Keratinocyte (primary cell): ENCODE results near the gene MFSD1. TPM values are rescaled to one million over a fixed set of nuclear protein-coding genes. Genes with fewer than 3 reads are reported as not detected.

Experiments used
- DNase-seq: peaks from one replicate; pipeline ENCODE4 v3.0.0-alpha.2; 2011; ENCODE audit warnings: low read depth, missing footprints, low spot score
- FAIRE-seq: peaks from 2 replicates; lab custom pipeline; 2011; peaks lifted over from hg19 to GRCh38; lab: Jason Lieb, UNC
- H2AFZ ChIP-seq: 2 replicates; pipeline ENCODE4 v1.6.0; 2012; ENCODE audit warnings: low read length, control low read depth, inconsistent platforms; ENCODE audit not compliant: control insufficient read depth
- H3K27ac ChIP-seq: 2 replicates; pipeline ENCODE4 v1.5.1; 2011; ENCODE audit warnings: low read length; ENCODE audit not compliant: control insufficient read depth, insufficient read depth
- H3K27me3 ChIP-seq: 3 replicates; pipeline ENCODE4 v1.6.0; 2011; ENCODE audit warnings: low read length; ENCODE audit not compliant: control insufficient read depth, insufficient read depth; ENCODE audit errors: extremely low read depth
- H3K36me3 ChIP-seq, 2 experiments: 2 replicates in 1 of 2; 3 replicates in 1 of 2; pipeline ENCODE4 v1.5.1; 2011; ENCODE audit warnings: low read length in 2 of 2, mild to moderate bottlenecking in 1 of 2; ENCODE audit not compliant: control insufficient read depth in 2 of 2, insufficient read depth in 2 of 2; ENCODE audit errors: extremely low read depth in 1 of 2
- H3K4me1 ChIP-seq: 3 replicates; pipeline ENCODE4 v1.5.1; 2011; ENCODE audit warnings: low read length; ENCODE audit not compliant: control insufficient read depth, insufficient read depth; ENCODE audit errors: extremely low read depth
- H3K4me2 ChIP-seq: 3 replicates; pipeline ENCODE4 v1.6.0; 2011; ENCODE audit warnings: low read depth, low read length; ENCODE audit not compliant: control insufficient read depth, insufficient read depth; ENCODE audit errors: extremely low read depth
- H3K4me3 ChIP-seq, 3 experiments: fragments of 200-600 bp in 1 of 3; sonication (generic) in 1 of 3; 2 replicates in 2 of 3; 3 replicates in 1 of 3; pipeline ENCODE4 v1.5.1; 2011 to 2016; ENCODE audit warnings: low read length in 3 of 3, mild to moderate bottlenecking in 3 of 3, control low read depth in 2 of 3, inconsistent platforms in 1 of 3, low read depth in 1 of 3, mixed read lengths in 1 of 3, mixed run types in 1 of 3, moderate library complexity in 1 of 3; ENCODE audit not compliant: control insufficient read depth in 2 of 3, insufficient read depth in 2 of 3; ENCODE audit errors: extremely low read depth in 1 of 3
- H3K79me2 ChIP-seq: 2 replicates; pipeline ENCODE4 v1.6.0; 2012; ENCODE audit warnings: low read length; ENCODE audit not compliant: control insufficient read depth, insufficient read depth
- H3K9ac ChIP-seq: 3 replicates; pipeline ENCODE4 v1.6.0; 2011; ENCODE audit warnings: low read length; ENCODE audit not compliant: control insufficient read depth, insufficient read depth; ENCODE audit errors: extremely low read depth
- H3K9me1 ChIP-seq: 3 replicates; pipeline ENCODE4 v1.6.0; 2011; ENCODE audit warnings: low read length; ENCODE audit not compliant: control insufficient read depth, insufficient read depth; ENCODE audit errors: extremely low read depth
- H3K9me3 ChIP-seq: 2 replicates; pipeline ENCODE4 v1.5.1; 2012; ENCODE audit warnings: low read depth, low read length; ENCODE audit not compliant: control insufficient read depth
- H4K20me1 ChIP-seq: 3 replicates; pipeline ENCODE4 v1.6.0; 2011; ENCODE audit warnings: low read length; ENCODE audit not compliant: control insufficient read depth, insufficient read depth; ENCODE audit errors: extremely low read depth
- CTCF ChIP-seq, 3 experiments: IDR thresholded peaks in 1 of 3; conservative IDR thresholded peaks in 1 of 3; optimal IDR thresholded peaks in 1 of 3; 2 replicates in 2 of 3; 3 replicates in 1 of 3; pipeline versions ENCODE3 to v1.5.1; 2011; ENCODE audit warnings: low read length in 3 of 3, mild to moderate bottlenecking in 3 of 3, moderate library complexity in 2 of 3, control low read depth in 1 of 3, inconsistent platforms in 1 of 3; ENCODE audit not compliant: insufficient read depth in 2 of 3; ENCODE audit errors: extremely low read depth in 1 of 3
- EZH2 ChIP-seq: IDR thresholded peaks from one replicate; pipeline ENCODE4 v1.6.1; 2012; ENCODE audit warnings: inconsistent platforms, mild to moderate bottlenecking, low read length, moderate library complexity
- dilution Hi-C: fragments of 300-500 bp; cut with MboI; formaldehyde crosslinking; loops from one replicate; pipeline ENCODE4 v1.7.0; 2020; ENCODE audit warnings: low sequenced_read_pairs; ENCODE audit not compliant: extremely low pct_ligation_motif_present
- polyA plus RNA-seq, 5 experiments: library from polyadenylated mRNA; depleted of rRNA in 3 of 5; stranded (reverse) in 3 of 5; stranded (forward) in 1 of 5; unstranded in 1 of 5; fragments of >200 nt; gene quantifications; 1 replicate in 1 of 5; 2 replicates in 3 of 5; 3 replicates in 1 of 5; pipeline versions ENCODE4 v1.2.1 to v1.2.3, GENCODE V29; 2011 to 2012; ENCODE audit warnings: missing spikeins in 2 of 5, low read depth in 1 of 5, low replicate concordance in 1 of 5

The MFSD1 gene
- polyA plus RNA-seq, 1 donor (not counting 4 experiments of a cell fraction or from before 2014, with no cell fraction given) = 49.8 TPM

DNA sequence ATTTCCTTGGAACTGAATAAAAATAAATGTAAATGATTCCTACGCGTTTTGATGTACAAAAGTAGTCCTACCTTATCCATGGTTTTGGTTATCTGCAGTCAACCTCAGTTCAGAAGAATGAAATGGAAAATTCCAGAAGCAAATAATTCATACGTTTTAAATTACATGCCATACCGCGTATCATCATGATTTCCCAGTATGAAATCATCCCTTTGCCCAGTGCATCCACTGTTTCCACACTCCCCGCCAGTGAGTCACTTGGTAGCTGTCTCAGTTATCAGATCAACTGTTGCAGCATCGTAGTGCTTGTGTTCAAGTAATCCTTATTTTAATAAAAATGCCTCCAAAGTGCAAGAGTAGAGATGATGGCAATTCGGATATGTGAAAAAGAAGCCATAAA lies 9.1 kb upstream of the MFSD1 start:
- H3K27me3 ChIP-seq = no peaks in the 10 kb centered on the region
- H3K4me2 ChIP-seq = peak overlapping the region; percentile 12
- dilution Hi-C loops = no loop called here
- no peaks in the 10 kb centered on the region for H3K79me2 ChIP-seq
- no peak overlapping the region for H3K4me3 ChIP-seq
- no peaks in the 10 kb centered on the region for H3K9me1 ChIP-seq
- no peak for DNase-seq
- H3K9me3 ChIP-seq = peaks cover 4% of the 10 kb centered on the region
- no peak overlapping the region for H2AFZ ChIP-seq
- peaks cover 6% of the 10 kb centered on the region for H3K4me1 ChIP-seq
- no peak for TF ChIP-seq CTCF (optimal IDR thresholded peaks at IDR 0.05 in 1 of 3, IDR thresholded peaks at IDR 0.05 in 1 of 3, conservative IDR thresholded peaks at IDR 0.05 in 1 of 3; ENCODE audit: extremely low read depth in 1 of 3, insufficient read depth in 2 of 3, low read length in 3 of 3)
- TF ChIP-seq EZH2 = no peak
- no peak overlapping the region for H3K9ac ChIP-seq
- H4K20me1 ChIP-seq = no peaks in the 10 kb centered on the region
- no peak overlapping the region for H3K27ac ChIP-seq
- no peak for FAIRE-seq
- no peaks in the 10 kb centered on the region for H3K36me3 ChIP-seq

- Histone ChIP-seq H3K4me3 (no peak overlapping the region), H3K9me1 (no peaks in the 10 kb centered on the region), H3K27ac (no peak overlapping the region), H4K20me1 (no peaks in the 10 kb centered on the region), H3K36me3 (no peaks in the 10 kb centered on the region), H3K79me2 (no peaks in the 10 kb centered on the region), H3K27me3 (no peaks in the 10 kb centered on the region), H3K4me1 (peaks cover 6% of the 10 kb centered on the region), H3K9ac (no peak overlapping the region), H3K4me2 (no peak overlapping the region), H3K9me3 (peaks cover 4% of the 10 kb centered on the region), H2AFZ (no peak overlapping the region)
- TF ChIP-seq CTCF (optimal IDR thresholded peaks at IDR 0.05 in 1 of 3, IDR thresholded peaks at IDR 0.05 in 1 of 3, conservative IDR thresholded peaks at IDR 0.05 in 1 of 3; ENCODE audit: extremely low read depth in 1 of 3, insufficient read depth in 2 of 3, low read length in 3 of 3) = no peak
- TF ChIP-seq EZH2 = no peak
- no peak for FAIRE-seq
- DNase-seq = no peak
- dilution Hi-C loops = no loop called here
These were observed 7.6 kb upstream of the MFSD1 start for GRCh38 chr3:158794206-158794605.
